Thyroid gland (tissue), 4 donors: ENCODE measurements around the gene PHKG2.

ENCODE experiments used
- POLR2A ChIP-seq, 2 donors: fragments of 450-650 bp; IDR thresholded peaks; one replicate each; pipeline ENCODE4 v1.6.1; 2017; ENCODE audit warnings: antibody characterized with exemption in 2 of 2, mild to moderate bottlenecking in 2 of 2, moderate library complexity in 1 of 2
- TF ChIP-seq, protein P1 (sequence below), 6 experiments: fragments of 200-600 bp in 3 of 6; fragments of 450-650 bp in 3 of 6; sonication (generic) in 3 of 6; IDR thresholded peaks; one replicate each; pipeline ENCODE4 v1.5.1; 2016 to 2019; ENCODE audit warnings: antibody characterized with exemption in 6 of 6, mild to moderate bottlenecking in 2 of 6, inconsistent platforms in 1 of 6, moderate library complexity in 1 of 6

DNA sequence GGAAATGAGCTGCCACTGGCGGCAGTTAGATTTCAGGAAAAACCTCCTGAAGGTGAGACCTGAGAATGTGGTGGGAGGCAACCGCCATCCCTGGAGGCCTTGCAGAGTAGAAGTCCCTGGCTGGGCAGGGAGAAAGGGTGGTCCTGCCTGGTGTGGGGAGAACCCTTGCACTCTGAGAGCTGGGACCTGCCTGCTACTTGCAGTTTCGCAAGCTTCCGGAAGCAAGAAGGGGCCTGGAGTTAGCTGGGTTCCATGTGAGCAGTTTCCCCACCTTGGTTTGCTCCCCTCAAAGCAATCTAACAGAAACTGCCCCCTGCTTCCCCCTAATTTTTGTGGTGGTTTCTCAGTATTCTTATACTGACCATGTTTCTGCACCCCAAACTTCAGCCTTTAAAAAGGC is 32.3 kb downstream of the PHKG2 start:
- TF ChIP-seq POLR2A (IDR thresholded peaks at IDR 0.05): no peak
- TF ChIP-seq, protein P1, sequence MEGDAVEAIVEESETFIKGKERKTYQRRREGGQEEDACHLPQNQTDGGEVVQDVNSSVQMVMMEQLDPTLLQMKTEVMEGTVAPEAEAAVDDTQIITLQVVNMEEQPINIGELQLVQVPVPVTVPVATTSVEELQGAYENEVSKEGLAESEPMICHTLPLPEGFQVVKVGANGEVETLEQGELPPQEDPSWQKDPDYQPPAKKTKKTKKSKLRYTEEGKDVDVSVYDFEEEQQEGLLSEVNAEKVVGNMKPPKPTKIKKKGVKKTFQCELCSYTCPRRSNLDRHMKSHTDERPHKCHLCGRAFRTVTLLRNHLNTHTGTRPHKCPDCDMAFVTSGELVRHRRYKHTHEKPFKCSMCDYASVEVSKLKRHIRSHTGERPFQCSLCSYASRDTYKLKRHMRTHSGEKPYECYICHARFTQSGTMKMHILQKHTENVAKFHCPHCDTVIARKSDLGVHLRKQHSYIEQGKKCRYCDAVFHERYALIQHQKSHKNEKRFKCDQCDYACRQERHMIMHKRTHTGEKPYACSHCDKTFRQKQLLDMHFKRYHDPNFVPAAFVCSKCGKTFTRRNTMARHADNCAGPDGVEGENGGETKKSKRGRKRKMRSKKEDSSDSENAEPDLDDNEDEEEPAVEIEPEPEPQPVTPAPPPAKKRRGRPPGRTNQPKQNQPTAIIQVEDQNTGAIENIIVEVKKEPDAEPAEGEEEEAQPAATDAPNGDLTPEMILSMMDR (IDR thresholded peaks at IDR 0.05): no peak
